ENCODE measurements around the gene GSK3A. TPM values are rescaled to one million over a fixed set of nuclear protein-coding genes. Genes with fewer than 3 reads are reported as not detected.

The GSK3A gene
- total RNA-seq, 4 donors from 2014 or later = 33.8 to 46.1 (median 41.8) TPM

- peaks cover 79 to 92% (median 87%) of the 10 kb centered on the region in 4 donors for H3K4me1 ChIP-seq
- WGBS = 18% methylated on average over 6 of the region's 7 CpGs
- peak overlapping the region; percentile 74 to 98 (median 85) for H3K4me3 ChIP-seq
These were observed 39.7 kb upstream of the GSK3A start for GRCh38 chr19:42281827-42282762.

GRCh38 chr19:42281146-42281826 lies 38.9 kb upstream of the GSK3A start:
- no peak for TF ChIP-seq POLR2A (IDR thresholded peaks at IDR 0.05; ENCODE audit: low read depth)
- TF ChIP-seq EP300 (IDR thresholded peaks at IDR 0.05) = no peak
- peak in 1 of 3 experiments; percentile 22 for TF ChIP-seq CTCF (IDR thresholded peaks at IDR 0.05)
- TF ChIP-seq POLR2AphosphoS5 (IDR thresholded peaks at IDR 0.05) = peak; percentile 44 to 46
- WGBS = 0% methylated on average over 5 of the region's 25 CpGs
- Histone ChIP-seq H3K4me1 (peaks cover 79 to 92% (median 87%) of the 10 kb centered on the region in 4 donors), H3K36me3 (peaks cover 0 to 6% (median 0%) of the 10 kb centered on the region in 4 donors), H3K27me3 (no peaks in the 10 kb centered on the region), H3K9me3 (no peaks in the 10 kb centered on the region), H3K4me3 (peak overlapping the region; percentile 74 to 98 (median 85)), H3K27ac (replicated peaks in 1 of 4) (peak overlapping the region; percentile 94 to 99 (median 98))
- intact Hi-C loops (cut with DNase I) = no loop called here
- no peak for DNase-seq (ENCODE audit: extremely low spot score)

More at GRCh38 chr19:42281827-42282762, 39.7 kb upstream of the GSK3A start:
- Histone ChIP-seq H3K9me3 (no peaks in the 10 kb centered on the region), H3K27ac (replicated peaks in 1 of 4) (peak overlapping the region; percentile 94 to 99 (median 98)), H3K36me3 (peaks cover under 1 to 4% (median 3%) of the 10 kb centered on the region in 4 donors), H3K27me3 (no peaks in the 10 kb centered on the region)
- DNase-seq (ENCODE audit: extremely low spot score) = no peak
- TF ChIP-seq EP300 (IDR thresholded peaks at IDR 0.05) = no peak
- TF ChIP-seq POLR2AphosphoS5 (IDR thresholded peaks at IDR 0.05) = peak in 1 of 2 donors; percentile 8
- no peak for TF ChIP-seq POLR2A (IDR thresholded peaks at IDR 0.05; ENCODE audit: low read depth)
- intact Hi-C loops (cut with DNase I) = no loop called here

- intact Hi-C loops (cut with DNase I) = no loop called here
- Histone ChIP-seq H3K36me3 (peaks cover 0 to 11% (median 0%) of the 10 kb centered on the region in 4 donors), H3K9me3 (no peaks in the 10 kb centered on the region), H3K27me3 (no peaks in the 10 kb centered on the region), H3K4me1 (peaks cover 79 to 90% (median 87%) of the 10 kb centered on the region in 4 donors), H3K4me3 (peak overlapping the region; percentile 74 to 98 (median 85)), H3K27ac (replicated peaks in 1 of 4) (peak overlapping the region; percentile 94 to 99 (median 98))
- TF ChIP-seq CTCF (IDR thresholded peaks at IDR 0.05) (no peak), POLR2AphosphoS5 (IDR thresholded peaks at IDR 0.05) (no peak), POLR2A (IDR thresholded peaks at IDR 0.05; ENCODE audit: low read depth) (no peak)
- 0% methylated on average over 5 of the region's 20 CpGs for WGBS
- no peak for DNase-seq (ENCODE audit: extremely low spot score)
These were observed 38.4 kb upstream of the GSK3A start for GRCh38 chr19:42280815-42281145.

GRCh38 chr19:42279902-42280814 lies 37.8 kb upstream of the GSK3A start:
- 0% methylated on average over 55 of the region's 89 CpGs for WGBS
- Histone ChIP-seq H3K4me1 (peaks cover 79 to 90% (median 87%) of the 10 kb centered on the region in 4 donors), H3K4me3 (peak overlapping the region; percentile 74 to 98 (median 85)), H3K27me3 (no peaks in the 10 kb centered on the region), H3K9me3 (no peaks in the 10 kb centered on the region), H3K27ac (replicated peaks in 1 of 4) (peak overlapping the region; percentile 94 to 99 (median 98)), H3K36me3 (peaks cover 0 to 18% (median 2%) of the 10 kb centered on the region in 4 donors)
- intact Hi-C loops (cut with DNase I) = loop anchor here (2.0 kb wide), 1 partner anchor 33 kb away; no protein-coding TSS in a partner anchor
- peak; percentile 97 for DNase-seq (ENCODE audit: extremely low spot score)
- TF ChIP-seq POLR2A (IDR thresholded peaks at IDR 0.05; ENCODE audit: low read depth) (no peak), POLR2AphosphoS5 (IDR thresholded peaks at IDR 0.05) (peak; percentile 77 to 81), CTCF (IDR thresholded peaks at IDR 0.05) (peak; percentile 94 to 96 (median 94))
